SJSA1 (cell line): ENCODE data around the gene SDCBP2. TPM values are rescaled to one million over a fixed set of nuclear protein-coding genes. Genes with fewer than 3 reads are reported as not detected.
"Not testable (repeated sequence)": the region's sequence is repeated elsewhere in the genome, so short reads cannot be mapped to it uniquely, and the experiment has no call there.

Source experiments
- DNase-seq, 2 experiments: peaks; one replicate each; pipeline ENCODE4 v3.0.0-alpha.2; 2015 to 2020; ENCODE audit warnings: low spot score in 2 of 2, low read depth in 1 of 2
- H3K27ac ChIP-seq: fragments of 250-450 bp; sonication (Bioruptor Pico); 2 replicates; pipeline ENCODE4 v1.5.1; 2020; ENCODE audit warnings: mild to moderate bottlenecking, moderate library complexity
- H3K27me3 ChIP-seq: fragments of 250-450 bp; sonication (Bioruptor Pico); replicated peaks from 2 replicates; pipeline ENCODE4 v1.5.1; 2020; ENCODE audit warnings: mild to moderate bottlenecking, moderate library complexity
- H3K36me3 ChIP-seq: fragments of 250-450 bp; sonication (Bioruptor Pico); 2 replicates; pipeline ENCODE4 v1.5.1; 2020; ENCODE audit warnings: mild to moderate bottlenecking
- H3K4me1 ChIP-seq: fragments of 250-450 bp; sonication (Bioruptor Pico); replicated peaks from 2 replicates; pipeline ENCODE4 v1.6.1; 2021; ENCODE audit warnings: mild to moderate bottlenecking
- H3K4me3 ChIP-seq: fragments of 250-450 bp; sonication (Bioruptor Pico); 2 replicates; pipeline ENCODE4 v1.5.1; 2020; ENCODE audit warnings: mild to moderate bottlenecking
- H3K9me3 ChIP-seq: fragments of 250-450 bp; sonication (Bioruptor Pico); replicated peaks from 2 replicates; pipeline ENCODE4 v1.5.1; 2020; ENCODE audit warnings: mild to moderate bottlenecking
- total RNA-seq: library from RNA; depleted of rRNA; stranded (reverse); fragments of >200 nt; shearing (Covaris generic); gene quantifications from 2 replicates; pipeline ENCODE4 v1.2.3, GENCODE V29; 2014

SDCBP2 gene
- total RNA-seq, 1 experiment from 2014 or later: 1.2 TPM

DNA sequence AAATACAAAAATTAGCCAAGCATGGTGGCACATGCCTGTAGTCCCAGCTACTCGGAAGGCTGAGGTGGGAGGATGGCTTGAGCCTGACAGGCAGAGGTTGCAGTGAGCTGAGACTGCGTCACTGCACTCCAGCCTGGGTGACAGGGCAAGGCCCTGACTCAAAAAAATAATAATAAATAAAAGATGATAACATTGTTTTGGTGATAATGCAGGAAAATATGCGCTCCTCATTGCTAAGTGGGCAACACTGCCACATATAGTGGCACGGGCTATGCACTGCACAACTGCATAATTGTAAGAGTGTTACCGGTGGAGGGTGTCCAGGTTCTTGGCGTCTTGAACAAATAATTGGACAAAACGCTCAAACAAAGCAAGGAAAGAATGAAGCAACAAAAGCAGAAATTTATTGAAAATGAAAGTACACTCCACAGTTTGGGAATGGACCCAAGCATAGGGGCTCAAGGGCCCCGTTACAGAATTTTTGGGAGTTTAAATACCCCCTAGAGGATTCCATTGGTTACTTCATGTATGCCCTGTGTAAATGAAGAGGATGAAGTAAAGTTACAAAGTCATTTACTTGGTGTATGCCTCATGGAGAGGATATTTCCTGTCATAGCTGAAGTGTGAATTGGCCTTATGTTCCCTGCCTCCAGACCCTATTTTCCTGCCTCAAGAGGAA lies 14.6 kb upstream of the SDCBP2 start:
- H3K9me3 ChIP-seq, H3K4me3 ChIP-seq, H3K27me3 ChIP-seq, H3K36me3 ChIP-seq: not testable (repeated sequence)
- H3K27ac ChIP-seq: peak overlapping the region; percentile 68
- peak; percentile 22 to 44 for DNase-seq
- peaks cover 29% of the 10 kb centered on the region for H3K4me1 ChIP-seq

GRCh38 chr20:1341561-1342265 lies 12.8 kb upstream of the SDCBP2 start:
- peak in 1 of 2 experiments; percentile 36 for DNase-seq
- H3K9me3 ChIP-seq: no peaks in the 10 kb centered on the region
- no peaks in the 10 kb centered on the region for H3K27me3 ChIP-seq
- H3K27ac ChIP-seq: peak overlapping the region; percentile 68; the same call in 1 of the 2 replicates
- peaks cover 29% of the 10 kb centered on the region for H3K4me1 ChIP-seq
- no peak overlapping the region for H3K4me3 ChIP-seq
- no peaks in the 10 kb centered on the region for H3K36me3 ChIP-seq

DNA sequence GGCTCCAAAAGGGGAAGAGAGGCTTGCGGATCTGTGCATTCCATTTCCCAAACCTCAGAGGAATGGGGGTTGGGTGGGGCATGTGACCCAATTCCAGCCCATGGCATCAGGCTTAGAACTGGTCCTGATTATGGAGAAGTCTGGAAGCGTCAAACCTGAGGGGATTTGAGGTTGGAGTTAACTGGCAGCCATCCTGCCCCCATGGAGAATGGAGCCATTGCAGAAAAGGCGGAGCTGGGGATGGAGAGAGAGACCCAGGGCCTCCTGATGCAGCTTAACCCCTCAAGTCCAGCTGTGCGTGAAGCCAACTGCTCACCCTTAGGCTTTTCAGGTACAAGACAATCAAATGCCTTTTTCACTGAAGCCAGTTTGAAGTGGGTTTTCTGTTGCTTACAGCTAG lies 9.9 kb upstream of the SDCBP2 start:
- Histone ChIP-seq H3K9me3 (no peaks in the 10 kb centered on the region), H3K27ac (no peak overlapping the region), H3K4me1 (peaks cover 24% of the 10 kb centered on the region), H3K27me3 (no peaks in the 10 kb centered on the region), H3K4me3 (no peak overlapping the region), H3K36me3 (peaks cover 5% of the 10 kb centered on the region)
- peak in 1 of 2 experiments; percentile 9 for DNase-seq

- Histone ChIP-seq H3K4me3 (no peak overlapping the region), H3K27ac (no peak overlapping the region), H3K27me3 (no peaks in the 10 kb centered on the region), H3K9me3 (no peaks in the 10 kb centered on the region), H3K36me3 (peaks cover 11% of the 10 kb centered on the region), H3K4me1 (peaks cover 17% of the 10 kb centered on the region)
- DNase-seq: no peak
Measured at GRCh38 chr20:1338096-1338495, 9.2 kb upstream of the SDCBP2 start.

DNA sequence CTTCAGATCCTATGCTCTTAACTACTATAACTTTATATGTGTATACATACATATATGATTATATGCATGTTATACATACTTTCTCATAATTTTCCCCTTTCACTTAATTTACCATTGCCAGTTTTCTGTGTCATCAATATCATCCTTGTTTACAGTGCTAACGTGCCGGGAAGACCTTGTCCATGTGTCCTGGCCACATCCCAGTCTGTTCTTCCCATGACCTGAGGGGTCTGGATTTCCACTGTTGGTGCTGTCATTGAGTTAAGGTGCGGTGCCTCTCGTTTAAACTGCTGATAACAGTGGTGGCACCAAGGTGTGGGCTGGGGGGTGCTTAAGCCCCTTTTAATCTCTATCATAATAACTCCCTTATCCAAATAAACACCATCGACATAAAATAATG lies 8.5 kb upstream of the SDCBP2 start:
- H3K36me3 ChIP-seq: peaks cover 18% of the 10 kb centered on the region
- DNase-seq: no peak
- no peak overlapping the region for H3K27ac ChIP-seq
- H3K4me1 ChIP-seq: peaks cover 10% of the 10 kb centered on the region
- H3K9me3 ChIP-seq: no peaks in the 10 kb centered on the region
- H3K27me3 ChIP-seq: no peaks in the 10 kb centered on the region
- H3K4me3 ChIP-seq: no peak overlapping the region

DNA sequence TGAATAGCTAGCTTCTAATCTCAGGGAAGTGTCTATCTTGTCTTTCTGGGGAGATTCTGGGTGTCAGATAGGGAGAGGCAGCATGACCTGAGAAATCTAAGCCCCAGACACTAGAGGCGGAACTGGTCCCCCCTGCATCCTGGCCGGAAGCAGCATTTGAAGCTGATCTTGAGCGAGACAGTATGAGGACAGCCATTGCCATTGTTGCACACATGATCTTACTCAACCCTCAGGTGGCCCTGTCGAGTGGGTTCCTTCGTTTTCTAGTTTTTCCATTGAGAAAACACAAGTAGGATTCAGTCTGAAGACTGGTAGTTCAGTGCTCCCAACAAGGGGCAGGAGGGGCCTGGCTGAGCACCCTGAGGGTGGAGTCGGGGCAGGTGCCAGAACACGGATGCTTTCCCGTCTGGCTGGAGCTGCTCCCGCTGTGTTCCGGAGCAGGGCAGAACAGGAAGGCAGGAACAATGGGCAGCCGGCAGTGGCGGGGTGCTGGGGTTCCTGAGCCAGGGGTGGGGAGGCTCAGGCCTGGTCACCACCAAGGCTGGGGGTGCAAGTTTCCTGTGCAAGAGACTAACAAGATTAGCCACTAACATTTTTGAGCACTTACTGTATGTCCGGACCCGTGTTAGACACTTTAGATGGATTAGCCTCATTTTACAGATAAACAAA lies 7.9 kb upstream of the SDCBP2 start:
- no peak overlapping the region for H3K27ac ChIP-seq

GRCh38 chr20:1335961-1336698 lies 7.2 kb upstream of the SDCBP2 start:
- Histone ChIP-seq H3K27ac (no peak overlapping the region), H3K4me3 (no peak overlapping the region)
- peak in 1 of 2 experiments; percentile 27 for DNase-seq

More for the DNA sequence above, 7.9 kb upstream of the SDCBP2 start:
- no peak for DNase-seq
- Histone ChIP-seq H3K4me3 (no peak overlapping the region), H3K36me3 (peaks cover 24% of the 10 kb centered on the region), H3K4me1 (peaks cover 4% of the 10 kb centered on the region), H3K9me3 (no peaks in the 10 kb centered on the region), H3K27me3 (no peaks in the 10 kb centered on the region)

DNA sequence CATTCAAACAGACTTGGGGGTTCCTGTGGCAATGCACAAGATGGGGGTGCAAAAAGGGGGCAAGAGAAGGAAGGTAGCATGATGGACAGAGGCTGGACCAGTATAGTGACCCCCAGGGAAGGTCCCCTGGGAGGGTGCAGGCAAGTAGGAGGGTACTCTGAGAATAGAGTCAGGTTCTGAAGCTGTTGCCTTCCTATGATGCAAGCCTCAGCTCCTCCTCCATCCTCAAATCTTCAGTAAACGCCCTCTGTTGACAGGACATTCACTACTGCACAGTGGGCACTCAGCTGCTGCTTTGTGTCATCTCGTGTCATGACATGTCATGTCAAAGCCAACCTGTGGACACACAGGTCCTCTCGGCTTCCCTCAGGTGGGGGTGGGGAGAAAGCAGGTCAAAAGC lies 5.8 kb upstream of the SDCBP2 start:
- no peaks in the 10 kb centered on the region for H3K9me3 ChIP-seq
- no peaks in the 10 kb centered on the region for H3K27me3 ChIP-seq
- peaks cover 38% of the 10 kb centered on the region for H3K36me3 ChIP-seq
- H3K4me3 ChIP-seq: no peak overlapping the region
- DNase-seq: peak in 1 of 2 experiments; percentile 33
- no peak overlapping the region for H3K27ac ChIP-seq
- no peaks in the 10 kb centered on the region for H3K4me1 ChIP-seq

More at GRCh38 chr20:1335961-1336698, 7.2 kb upstream of the SDCBP2 start:
- Histone ChIP-seq H3K36me3 (peaks cover 29% of the 10 kb centered on the region), H3K4me1 (no peaks in the 10 kb centered on the region), H3K27me3 (no peaks in the 10 kb centered on the region), H3K9me3 (no peaks in the 10 kb centered on the region)

- Histone ChIP-seq H3K4me3 (no peak overlapping the region), H3K27ac (no peak overlapping the region), H3K4me1 (no peaks in the 10 kb centered on the region), H3K36me3 (peaks cover 38% of the 10 kb centered on the region), H3K27me3 (no peaks in the 10 kb centered on the region), H3K9me3 (no peaks in the 10 kb centered on the region)
- DNase-seq: no peak
Measured at GRCh38 chr20:1334370-1334731, 5.4 kb upstream of the SDCBP2 start.

GRCh38 chr20:1333462-1334369 lies 4.8 kb upstream of the SDCBP2 start:
- H3K4me3 ChIP-seq: no peak overlapping the region
- no peaks in the 10 kb centered on the region for H3K9me3 ChIP-seq
- DNase-seq: peak in 1 of 2 experiments; percentile 30
- H3K36me3 ChIP-seq: peaks cover 38% of the 10 kb centered on the region
- H3K27me3 ChIP-seq: no peaks in the 10 kb centered on the region
- no peak overlapping the region for H3K27ac ChIP-seq
- H3K4me1 ChIP-seq: no peaks in the 10 kb centered on the region

DNA sequence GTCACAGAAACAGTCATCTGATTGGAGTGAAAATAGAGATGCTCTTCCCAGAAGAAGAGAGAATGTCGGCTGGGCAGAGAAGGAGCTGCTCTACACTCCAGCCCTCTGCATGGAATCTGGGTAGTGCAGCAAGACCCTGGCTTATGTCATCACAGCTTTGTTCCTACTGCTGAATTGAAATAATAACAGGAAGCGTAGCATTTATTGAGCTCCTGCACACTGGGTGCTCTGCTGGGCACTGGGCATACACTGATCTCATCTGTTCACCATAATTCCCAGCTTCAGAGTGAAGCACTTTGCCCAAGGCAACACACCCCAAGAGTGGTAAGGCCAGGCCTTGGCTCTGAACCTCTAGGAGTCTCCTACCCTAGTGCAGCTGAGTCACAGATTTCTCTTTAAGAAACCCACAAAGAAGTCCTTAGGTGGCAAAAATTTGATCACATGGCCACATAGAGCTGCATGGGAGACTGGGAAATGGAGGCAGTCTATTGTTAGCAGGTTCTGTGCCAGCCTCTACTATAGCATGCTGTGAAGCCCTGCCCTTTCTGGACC lies 3.9 kb upstream of the SDCBP2 start:
- no peak for DNase-seq
- no peaks in the 10 kb centered on the region for H3K4me1 ChIP-seq
- no peak overlapping the region for H3K27ac ChIP-seq
- H3K36me3 ChIP-seq: peaks cover 38% of the 10 kb centered on the region
- no peaks in the 10 kb centered on the region for H3K27me3 ChIP-seq
- no peak overlapping the region for H3K4me3 ChIP-seq
- H3K9me3 ChIP-seq: no peaks in the 10 kb centered on the region

GRCh38 chr20:1331801-1332453 lies 3.0 kb upstream of the SDCBP2 start:
- Histone ChIP-seq H3K36me3 (peaks cover 38% of the 10 kb centered on the region), H3K27me3 (no peaks in the 10 kb centered on the region), H3K9me3 (no peaks in the 10 kb centered on the region), H3K27ac (no peak overlapping the region), H3K4me1 (peaks cover under 1% of the 10 kb centered on the region; the same call in 1 of the 2 replicates), H3K4me3 (no peak overlapping the region)
- peak in 1 of 2 experiments; percentile 35 for DNase-seq
